MM.1S (cell line): ENCODE data around the gene CLSTN1.

Source experiments
- EZH2 ChIP-seq: fragments of 300-600 bp; sonication (generic); optimal IDR thresholded peaks from 2 replicates; pipeline ENCODE3; 2017; ENCODE audit warnings: low read depth, mild to moderate bottlenecking, antibody characterized with exemption, low read length, mixed read lengths
- EZH2phosphoT487 ChIP-seq: fragments of 300-600 bp; sonication (generic); IDR thresholded peaks from 2 replicates; pipeline ENCODE4 v1.6.1; 2018; ENCODE audit warnings: antibody characterized with exemption, low read length
- TF ChIP-seq, protein P1 (sequence below): fragments of 300-600 bp; sonication (generic); IDR thresholded peaks from 2 replicates; pipeline ENCODE4 v1.5.1; 2016; ENCODE audit warnings: antibody characterized with exemption, low read length, mixed read lengths

DNA sequence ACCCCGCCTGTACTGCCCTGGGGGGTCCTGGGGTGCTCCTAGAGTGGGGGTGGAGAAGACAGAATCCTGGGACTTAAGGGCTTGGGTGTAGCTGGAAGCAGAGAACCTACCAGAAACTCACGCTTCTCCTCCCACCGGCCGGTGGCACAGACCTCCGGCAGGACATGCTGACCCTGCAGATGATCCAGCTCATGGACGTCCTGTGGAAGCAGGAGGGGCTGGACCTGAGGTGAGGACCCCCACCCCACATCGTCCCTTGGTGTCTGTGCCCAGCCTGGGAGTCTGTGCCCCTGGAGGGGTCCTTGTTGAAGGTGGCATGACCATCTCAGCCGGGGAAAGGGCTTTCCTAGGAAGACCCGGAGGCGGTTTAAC, 101.4 kb downstream of the CLSTN1 start:
- TF ChIP-seq, protein P1, sequence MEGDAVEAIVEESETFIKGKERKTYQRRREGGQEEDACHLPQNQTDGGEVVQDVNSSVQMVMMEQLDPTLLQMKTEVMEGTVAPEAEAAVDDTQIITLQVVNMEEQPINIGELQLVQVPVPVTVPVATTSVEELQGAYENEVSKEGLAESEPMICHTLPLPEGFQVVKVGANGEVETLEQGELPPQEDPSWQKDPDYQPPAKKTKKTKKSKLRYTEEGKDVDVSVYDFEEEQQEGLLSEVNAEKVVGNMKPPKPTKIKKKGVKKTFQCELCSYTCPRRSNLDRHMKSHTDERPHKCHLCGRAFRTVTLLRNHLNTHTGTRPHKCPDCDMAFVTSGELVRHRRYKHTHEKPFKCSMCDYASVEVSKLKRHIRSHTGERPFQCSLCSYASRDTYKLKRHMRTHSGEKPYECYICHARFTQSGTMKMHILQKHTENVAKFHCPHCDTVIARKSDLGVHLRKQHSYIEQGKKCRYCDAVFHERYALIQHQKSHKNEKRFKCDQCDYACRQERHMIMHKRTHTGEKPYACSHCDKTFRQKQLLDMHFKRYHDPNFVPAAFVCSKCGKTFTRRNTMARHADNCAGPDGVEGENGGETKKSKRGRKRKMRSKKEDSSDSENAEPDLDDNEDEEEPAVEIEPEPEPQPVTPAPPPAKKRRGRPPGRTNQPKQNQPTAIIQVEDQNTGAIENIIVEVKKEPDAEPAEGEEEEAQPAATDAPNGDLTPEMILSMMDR = no peak
- TF ChIP-seq EZH2 = no peak
- no peak for TF ChIP-seq EZH2phosphoT487
